ENCODE measurements around the gene ANKRD50.

The ANKRD50 gene

DNA sequence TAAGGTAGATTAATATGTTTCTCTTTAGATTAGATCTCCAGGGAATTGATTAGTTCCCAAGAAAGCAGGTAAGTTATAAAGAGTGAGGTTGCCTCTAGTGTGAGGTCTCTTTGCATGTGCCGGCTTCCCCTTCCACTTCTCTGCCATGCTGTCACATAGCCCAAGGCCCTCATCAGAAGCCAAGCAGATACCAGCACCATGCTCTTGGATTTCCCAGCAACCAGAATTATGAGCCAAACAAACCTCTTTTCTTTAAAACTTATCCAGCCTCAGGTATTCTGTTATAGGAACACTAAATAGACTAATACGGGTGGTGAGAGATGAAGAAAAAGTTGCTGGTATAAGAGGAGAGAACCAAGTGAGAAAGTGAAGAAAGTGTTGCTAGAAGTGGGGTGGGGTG lies 15.1 kb downstream of the ANKRD50 start:
- no peaks in the 10 kb centered on the region for H3K4me1 ChIP-seq (ENCODE audit: insufficient read depth, low read length)
- H3K27ac ChIP-seq (ENCODE audit: low read length): no peak overlapping the region
- H3K9ac ChIP-seq (ENCODE audit: low read depth, low read length): no peak overlapping the region
- ATAC-seq (ENCODE audit: insufficient read depth, low read depth) (no peak), DNase-seq (no peak)
- H3K79me2 ChIP-seq (ENCODE audit: insufficient read depth, low read length): peaks cover 19% of the 10 kb centered on the region
- no peaks in the 10 kb centered on the region; the same call in 1 of the 2 replicates for H4K20me1 ChIP-seq (ENCODE audit: insufficient read depth, low read length)
- H3K4me2 ChIP-seq (ENCODE audit: insufficient read depth, low read length): no peak overlapping the region
- peaks cover 6% of the 10 kb centered on the region; the same call in 1 of the 2 replicates for H3K36me3 ChIP-seq (ENCODE audit: insufficient read depth, low read length)
- H3K9me3 ChIP-seq (ENCODE audit: insufficient read depth, low read length, severe bottlenecking): no peaks in the 10 kb centered on the region
- TF ChIP-seq EZH2 (IDR thresholded peaks at IDR 0.05; ENCODE audit: borderline replicate concordance, low read depth, low read length, severe bottlenecking) (no peak), CTCF (IDR thresholded peaks at IDR 0.05; ENCODE audit: borderline replicate concordance, extremely low read depth, low read length, poor library complexity, severe bottlenecking) (no peak)
- no peak overlapping the region for H2AFZ ChIP-seq (ENCODE audit: low read depth, low read length)
- H3K27me3 ChIP-seq (ENCODE audit: insufficient read depth, low read length, poor library complexity): no peaks in the 10 kb centered on the region
- H3K4me3 ChIP-seq (ENCODE audit: low read depth in 1 of 2, low read length in 2 of 2): no peak overlapping the region

DNA sequence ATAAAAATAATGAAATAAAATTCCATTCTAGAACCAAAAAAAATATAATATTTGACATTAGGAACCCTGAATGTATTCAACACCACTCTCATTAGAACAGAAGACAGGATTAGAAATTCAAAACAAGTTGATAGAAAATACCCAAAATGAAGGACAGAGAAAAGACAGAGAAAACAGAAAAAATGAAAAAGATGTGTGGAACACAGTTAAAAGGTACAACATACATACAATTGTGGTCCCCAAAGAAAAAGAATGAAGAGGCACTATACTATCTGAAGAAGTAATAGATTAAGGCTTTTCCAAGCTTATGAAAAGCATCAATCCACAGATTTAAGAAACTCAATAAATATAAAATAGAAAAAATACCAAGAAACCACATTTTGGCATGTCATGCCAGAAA lies 16.4 kb downstream of the ANKRD50 start:
- H3K79me2 ChIP-seq (ENCODE audit: insufficient read depth, low read length): peaks cover 15% of the 10 kb centered on the region
- H3K4me1 ChIP-seq (ENCODE audit: insufficient read depth, low read length): no peaks in the 10 kb centered on the region
- ATAC-seq (ENCODE audit: insufficient read depth, low read depth) (no peak), DNase-seq (no peak)
- no peaks in the 10 kb centered on the region for H3K27me3 ChIP-seq (ENCODE audit: insufficient read depth, low read length, poor library complexity)
- no peaks in the 10 kb centered on the region; the same call in 1 of the 2 replicates for H4K20me1 ChIP-seq (ENCODE audit: insufficient read depth, low read length)
- H3K36me3 ChIP-seq (ENCODE audit: insufficient read depth, low read length): peaks cover 6% of the 10 kb centered on the region; the same call in 1 of the 2 replicates
- no peak for TF ChIP-seq CTCF (IDR thresholded peaks at IDR 0.05; ENCODE audit: borderline replicate concordance, extremely low read depth, low read length, poor library complexity, severe bottlenecking)
- TF ChIP-seq EZH2 (IDR thresholded peaks at IDR 0.05; ENCODE audit: borderline replicate concordance, low read depth, low read length, severe bottlenecking): no peak
- H2AFZ ChIP-seq (ENCODE audit: low read depth, low read length): no peak overlapping the region
- no peak overlapping the region for H3K27ac ChIP-seq (ENCODE audit: low read length)
- H3K4me2 ChIP-seq (ENCODE audit: insufficient read depth, low read length): no peak overlapping the region
- no peak overlapping the region for H3K9ac ChIP-seq (ENCODE audit: low read depth, low read length)
- H3K4me3 ChIP-seq (ENCODE audit: low read depth in 1 of 2, low read length in 2 of 2): no peak overlapping the region
- H3K9me3 ChIP-seq (ENCODE audit: insufficient read depth, low read length, severe bottlenecking): no peaks in the 10 kb centered on the region

- Histone ChIP-seq H3K36me3 (ENCODE audit: insufficient read depth, low read length) (no peaks in the 10 kb centered on the region), H3K9ac (ENCODE audit: low read depth, low read length) (no peak overlapping the region), H2AFZ (ENCODE audit: low read depth, low read length) (no peak overlapping the region), H3K79me2 (ENCODE audit: insufficient read depth, low read length) (peaks cover 12% of the 10 kb centered on the region), H4K20me1 (ENCODE audit: insufficient read depth, low read length) (no peaks in the 10 kb centered on the region), H3K27ac (ENCODE audit: low read length) (no peak overlapping the region), H3K27me3 (ENCODE audit: insufficient read depth, low read length, poor library complexity) (no peaks in the 10 kb centered on the region), H3K4me2 (ENCODE audit: insufficient read depth, low read length) (no peak overlapping the region), H3K9me3 (ENCODE audit: insufficient read depth, low read length, severe bottlenecking) (no peaks in the 10 kb centered on the region), H3K4me1 (ENCODE audit: insufficient read depth, low read length) (no peaks in the 10 kb centered on the region), H3K4me3 (ENCODE audit: low read depth in 1 of 2, low read length in 2 of 2) (no peak overlapping the region)
- DNase-seq: no peak
- no peak for ATAC-seq (ENCODE audit: insufficient read depth, low read depth)
- no peak for TF ChIP-seq CTCF (IDR thresholded peaks at IDR 0.05; ENCODE audit: borderline replicate concordance, extremely low read depth, low read length, poor library complexity, severe bottlenecking)
- no peak for TF ChIP-seq EZH2 (IDR thresholded peaks at IDR 0.05; ENCODE audit: borderline replicate concordance, low read depth, low read length, severe bottlenecking)
Observed at GRCh38 chr4:124694946-124695598, 17.5 kb downstream of the ANKRD50 start.
